ENCODE data around the gene DALRD3. TPM values are rescaled to one million over a fixed set of nuclear protein-coding genes. Genes with fewer than 3 reads are reported as not detected.

DALRD3 gene
- total RNA-seq, 1 experiment from 2014 or later: 42.9 TPM

GRCh38 chr3:48997714-48998637 lies 20.4 kb downstream of the DALRD3 start:
- H3K79me2 ChIP-seq (ENCODE audit: insufficient read depth, low read length): peaks cover 17% of the 10 kb centered on the region; the same call in 1 of the 2 replicates

More at GRCh38 chr3:48997714-48998637, 20.4 kb downstream of the DALRD3 start:
- RAD21 ChIA-PET (ENCODE audit: low non-redundant PET in 1 of 2, low total read pairs in 2 of 2, uncharacterized antibody in 2 of 2, unreplicated experiment in 2 of 2): no interaction called here
- Histone ChIP-seq H3K4me3 (replicated peaks in 1 of 2; ENCODE audit: low read depth in 1 of 2, low read length in 2 of 2) (no peak overlapping the region), H2AFZ (ENCODE audit: low read depth, low read length, poor library complexity, severe bottlenecking) (no peak overlapping the region), H3K27ac (ENCODE audit: low read depth, low read length) (no peak overlapping the region), H3K27me3 (ENCODE audit: insufficient read depth, low read length) (no peaks in the 10 kb centered on the region), H3K4me2 (ENCODE audit: low read length) (no peak overlapping the region), H3K36me3 (ENCODE audit: control insufficient read depth in 1 of 2, insufficient read depth in 2 of 2, low read length in 2 of 2) (peaks cover 3 to 6% of the 10 kb centered on the region in 2 experiments; a peak in 2 of 4 replicates), H3K9me2 (ENCODE audit: insufficient read depth) (no peaks in the 10 kb centered on the region), H3K4me1 (ENCODE audit: control insufficient read depth in 1 of 2, insufficient read depth in 2 of 2, low read length in 2 of 2) (no peaks in the 10 kb centered on the region; a peak in 1 of 4 replicates), H4K20me1 (ENCODE audit: insufficient read depth) (no peaks in the 10 kb centered on the region), H3K9ac (ENCODE audit: low read length) (no peak overlapping the region), H3K9me3 (ENCODE audit: control insufficient read depth in 1 of 2, insufficient read depth in 1 of 2, low read depth in 1 of 2, low read length in 2 of 2) (no peaks in the 10 kb centered on the region)
- TF ChIP-seq ZNF274 (IDR thresholded peaks at IDR 0.05; ENCODE audit: low read depth, low read length) (no peak), CBX3 (IDR thresholded peaks at IDR 0.05; ENCODE audit: low read depth) (no peak), POLR2AphosphoS5 (IDR thresholded peaks at IDR 0.05; ENCODE audit: low read depth, low read length) (no peak), ZFX (IDR thresholded peaks at IDR 0.05) (no peak), EZH2phosphoT487 (IDR thresholded peaks at IDR 0.05; ENCODE audit: borderline replicate concordance) (no peak), SIN3A (IDR thresholded peaks at IDR 0.05; ENCODE audit: low read depth) (no peak), SRF (IDR thresholded peaks at IDR 0.05; ENCODE audit: low read depth) (no peak), CEBPB (IDR thresholded peaks at IDR 0.05; ENCODE audit: low read depth) (no peak), POLR2A (IDR thresholded peaks at IDR 0.05; ENCODE audit: borderline replicate concordance, extremely low read depth, insufficient read depth, insufficient read length) (no peak), REST (IDR thresholded peaks at IDR 0.05; ENCODE audit: low read depth) (no peak), EZH2 (IDR thresholded peaks at IDR 0.05) (no peak), EGR1 (IDR thresholded peaks at IDR 0.05; ENCODE audit: low read depth) (no peak), JUND (IDR thresholded peaks at IDR 0.05) (no peak), CTCF (IDR thresholded peaks at IDR 0.05 in 2 of 3, conservative IDR thresholded peaks at IDR 0.05 in 1 of 3; ENCODE audit: borderline replicate concordance in 1 of 3, insufficient read depth in 1 of 3, low read depth in 2 of 3, low read length in 2 of 3) (no peak), YY1 (IDR thresholded peaks at IDR 0.05; ENCODE audit: extremely low read depth, insufficient replicate concordance, low read depth, low read length) (no peak)
- ATAC-seq: no peak
- POLR2A ChIA-PET: no interaction called here
- intact Hi-C loops (cut with micrococcal nuclease): no loop called here
- CTCF ChIA-PET: no interaction called here
- DNase-seq (ENCODE audit: low read depth, low spot score): no peak
- BruUV-seq (replicated peaks): no TSS peak

Data from HCT116 (cell line).